GM10847 (cell line): ENCODE results near the gene RPS14.

ENCODE experiments used
- POLR2A ChIP-seq: IDR thresholded peaks from 2 replicates; pipeline ENCODE4 v1.6.1; 2011; ENCODE audit not compliant: insufficient read length; ENCODE audit errors: extremely low read depth

The RPS14 gene

DNA sequence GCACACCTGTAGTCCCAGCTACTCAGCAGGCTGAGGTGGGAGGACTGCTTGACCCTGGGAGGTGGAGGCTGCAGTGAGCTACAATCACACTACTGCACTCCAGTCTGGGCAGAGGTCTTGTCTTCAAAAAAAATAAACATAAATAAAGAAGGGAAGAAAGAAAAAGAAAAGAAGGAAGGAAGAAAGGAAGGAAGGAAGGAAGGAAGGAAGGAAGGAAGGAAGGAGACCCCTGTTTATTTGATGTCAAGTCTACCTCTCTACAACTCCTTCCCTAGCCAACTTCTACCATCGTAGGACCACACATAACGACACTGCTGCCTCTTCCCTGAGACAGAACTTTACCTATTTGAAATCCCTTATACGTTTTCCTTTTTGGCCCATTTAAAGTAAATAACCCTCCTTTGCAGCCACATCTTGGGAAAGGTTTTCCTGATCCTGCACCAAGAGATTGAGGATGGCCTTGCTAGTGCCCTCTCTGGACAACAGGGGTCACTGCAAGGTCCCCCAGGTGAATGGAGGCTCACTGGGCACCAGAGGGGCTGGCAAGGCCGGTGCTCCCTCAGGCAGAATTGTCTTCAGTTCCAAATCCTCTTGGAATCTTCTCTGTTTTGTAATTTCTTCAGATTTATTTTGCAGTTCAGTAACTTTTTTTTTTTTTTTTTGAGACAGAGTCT is 10.5 kb downstream of the RPS14 start:
- no peak for TF ChIP-seq POLR2A

- TF ChIP-seq POLR2A = no peak
Measured at GRCh38 chr5:150436141-150436680, 13.3 kb downstream of the RPS14 start.

GRCh38 chr5:150434464-150434863 is 15.1 kb downstream of the RPS14 start:
- no peak for TF ChIP-seq POLR2A

- TF ChIP-seq POLR2A = no peak
Measured at GRCh38 chr5:150431574-150431973, 18.0 kb downstream of the RPS14 start.

GRCh38 chr5:150431048-150431447 is 18.5 kb downstream of the RPS14 start:
- no peak for TF ChIP-seq POLR2A

GRCh38 chr5:150429410-150429873 is 20.1 kb downstream of the RPS14 start:
- TF ChIP-seq POLR2A = no peak

DNA sequence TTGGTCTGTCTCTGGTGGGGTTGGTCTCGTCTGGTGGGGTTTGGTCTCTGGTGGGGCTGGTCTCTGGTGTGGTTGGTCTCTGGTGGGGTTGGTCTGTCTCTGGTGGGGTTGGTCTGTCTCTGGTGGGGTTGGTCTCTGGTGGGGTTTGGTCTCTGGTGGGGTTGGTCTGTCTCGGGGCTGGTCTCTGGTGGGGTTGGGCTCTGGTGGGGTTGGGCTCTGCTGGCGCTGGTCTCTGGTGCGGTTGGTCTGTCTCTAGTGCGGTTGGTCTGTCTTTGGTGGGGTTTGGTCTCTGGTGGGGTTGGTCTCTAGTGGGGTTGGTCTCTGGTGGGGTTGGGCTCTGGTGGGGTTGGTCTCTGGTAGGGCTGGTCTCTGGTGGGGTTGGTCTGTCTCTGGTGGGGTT is 20.6 kb downstream of the RPS14 start:
- no peak for TF ChIP-seq POLR2A

DNA sequence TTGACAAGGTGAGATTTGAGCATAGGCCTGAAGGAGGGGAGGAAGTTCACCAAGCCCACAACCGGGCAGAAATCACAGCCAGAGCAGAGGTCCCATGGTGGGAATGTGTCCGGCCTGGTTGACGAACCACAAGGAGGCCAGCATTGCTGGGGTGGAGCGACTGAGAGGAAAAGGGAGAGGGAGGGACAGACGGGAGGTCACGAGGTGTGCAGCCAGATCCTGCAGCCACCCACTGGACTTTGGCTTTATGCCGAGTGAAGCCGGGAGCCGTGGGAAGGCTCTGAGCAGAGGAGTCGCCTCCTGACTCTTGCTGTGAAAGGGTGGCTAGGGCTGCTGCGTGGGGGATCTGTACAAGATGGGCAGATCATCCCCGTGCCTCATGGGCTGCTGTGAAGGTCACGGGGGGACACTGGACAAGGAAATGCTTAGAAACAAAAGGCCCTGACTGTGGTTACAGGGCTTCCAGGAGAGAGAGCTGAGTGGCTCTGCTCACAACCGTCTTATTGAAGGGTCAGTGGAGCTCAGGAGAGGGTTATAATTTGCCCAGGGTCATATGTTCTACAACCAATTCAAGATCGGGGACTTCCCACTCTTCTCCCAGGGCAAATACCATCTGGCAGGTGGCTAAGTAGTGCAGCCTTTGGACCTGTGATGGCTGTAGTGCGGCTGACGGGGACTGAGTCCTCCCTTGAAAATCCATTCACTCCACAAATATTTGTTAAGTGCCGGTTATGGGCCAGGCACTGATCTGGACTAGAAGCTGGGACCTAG is 21.2 kb downstream of the RPS14 start:
- no peak for TF ChIP-seq POLR2A

DNA sequence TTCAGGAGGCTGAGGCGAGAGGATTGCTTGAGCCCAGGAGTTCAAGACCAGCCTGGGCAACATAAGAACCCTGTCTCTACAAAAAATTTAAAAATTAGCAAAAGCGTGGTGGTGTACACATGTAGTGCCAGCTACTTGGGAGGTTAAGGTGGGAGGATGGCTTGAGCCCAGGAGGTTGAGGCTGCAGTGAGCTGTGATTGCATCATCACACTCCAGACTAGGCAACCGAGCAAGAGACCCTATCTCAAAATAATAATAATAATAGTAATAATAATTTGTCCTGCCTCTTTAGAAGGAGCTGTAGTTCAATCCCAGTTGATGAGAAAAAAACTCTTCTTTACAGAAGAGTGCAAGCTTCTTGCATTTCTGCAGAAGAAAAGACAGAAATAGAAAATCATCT is 26.8 kb downstream of the RPS14 start:
- no peak for TF ChIP-seq POLR2A

- no peak for TF ChIP-seq POLR2A
Measured at GRCh38 chr5:150422075-150422474, 27.5 kb downstream of the RPS14 start.

DNA sequence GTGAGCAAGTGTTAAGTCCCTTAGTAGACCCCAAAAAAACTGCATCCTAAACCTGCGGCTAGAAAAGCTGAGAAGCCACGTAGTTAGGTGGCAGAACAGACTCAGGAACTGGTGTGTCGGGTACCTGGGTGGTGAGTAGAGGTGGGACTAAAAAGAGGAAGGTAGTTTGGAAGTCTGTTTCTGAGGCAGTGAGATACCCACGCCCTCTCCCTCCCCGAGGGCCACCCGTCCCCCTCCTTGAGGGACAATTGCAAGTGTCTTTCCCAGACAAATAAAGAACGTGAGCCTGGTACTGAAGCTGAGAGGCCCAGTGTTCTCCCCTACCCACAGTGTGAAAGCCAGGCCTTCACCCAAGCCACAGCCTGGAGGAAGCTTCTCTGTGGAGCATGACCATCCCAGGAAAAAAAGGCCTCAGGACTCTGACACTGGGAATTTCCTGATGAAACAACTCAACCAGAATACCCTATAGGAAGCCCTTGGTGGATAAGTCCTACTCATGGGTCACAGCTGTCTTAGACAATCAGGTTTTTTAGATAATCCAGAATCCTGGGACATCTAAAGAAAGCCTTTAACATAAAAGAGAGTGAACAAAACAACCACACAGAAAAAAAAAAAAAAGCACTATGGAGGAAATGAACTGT is 29.8 kb downstream of the RPS14 start:
- no peak for TF ChIP-seq POLR2A

- TF ChIP-seq POLR2A = no peak
Measured at GRCh38 chr5:150413176-150413901, 36.2 kb downstream of the RPS14 start.

DNA sequence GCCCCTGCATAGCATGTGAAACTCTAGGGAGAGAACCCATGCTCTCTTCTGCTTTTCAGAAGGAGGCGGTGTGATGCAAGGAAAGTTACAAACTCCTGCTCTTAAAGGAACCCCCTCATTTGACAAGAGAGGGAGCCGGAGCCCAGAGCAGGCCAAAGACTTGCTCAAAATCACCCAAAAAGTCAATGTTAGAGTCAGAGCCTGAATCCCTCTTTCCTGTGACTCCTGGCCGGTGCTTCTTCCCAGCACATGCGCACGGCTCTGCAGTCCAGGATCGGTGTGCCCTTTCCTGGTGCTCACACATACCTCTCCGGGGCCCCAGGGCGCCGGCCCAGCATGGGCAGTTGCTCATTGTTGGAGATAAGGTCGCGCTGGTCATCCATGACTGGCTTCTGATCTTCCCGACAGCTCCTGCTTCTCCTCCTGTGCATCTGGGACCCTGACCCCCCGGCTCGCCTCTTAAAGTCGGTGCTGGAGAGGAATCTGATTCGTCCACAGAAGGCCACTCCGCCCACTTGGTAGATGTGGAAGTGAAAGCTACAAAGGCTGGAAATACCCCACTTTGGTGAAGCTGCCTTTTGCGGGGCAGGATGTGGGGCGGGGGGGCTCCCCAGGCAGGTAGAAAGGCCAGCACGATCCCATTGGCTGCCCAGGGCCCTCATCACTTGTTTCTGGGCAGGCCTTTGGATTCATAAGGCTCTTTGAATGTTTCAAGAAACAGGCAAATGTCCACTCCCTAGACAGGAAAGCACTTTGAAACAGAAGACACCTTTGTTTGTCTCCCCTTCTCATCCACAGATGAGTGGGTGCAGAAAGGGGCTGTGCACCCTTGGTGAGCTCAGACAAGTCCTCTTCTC is 37.0 kb downstream of the RPS14 start, which contains the start of gene CD74:
Gene CD74 (minus strand): TSS at position 592 of the 857 bp plus-strand sequence. CDS start 161 bp downstream, at position 431.
- peak; percentile 100 for TF ChIP-seq POLR2A
